ENCODE measurements around the gene ARIH1.
A peak's percentile ranks its signal among the peaks of the same experiment; 100 is the strongest.

ARIH1 gene

DNA sequence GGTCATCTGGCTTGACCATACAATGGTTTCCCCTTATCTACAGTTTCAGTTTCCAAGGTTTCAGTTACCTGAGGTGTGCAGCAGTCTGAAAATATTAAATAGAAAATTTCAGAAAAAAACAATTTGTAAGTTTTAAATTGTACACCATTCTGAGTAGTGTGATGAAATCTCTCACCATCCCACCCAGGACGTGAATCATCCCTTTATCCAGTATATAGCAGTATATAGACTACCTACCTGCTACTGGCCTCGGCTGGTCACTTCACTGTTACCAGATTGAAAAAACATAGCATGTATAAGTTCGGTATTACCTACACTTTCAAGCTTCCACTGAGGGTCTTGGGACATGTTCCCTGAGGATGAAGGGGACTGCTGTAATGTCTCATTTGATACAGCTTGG, 12.0 kb downstream of the ARIH1 start:
- DNase-seq (ENCODE audit: low read depth in 2 of 2, low spot score in 1 of 2) = no peak

- DNase-seq (ENCODE audit: low read depth in 2 of 2, low spot score in 1 of 2) = no peak
These were observed 13.1 kb downstream of the ARIH1 start for GRCh38 chr15:72487070-72487797.

DNA sequence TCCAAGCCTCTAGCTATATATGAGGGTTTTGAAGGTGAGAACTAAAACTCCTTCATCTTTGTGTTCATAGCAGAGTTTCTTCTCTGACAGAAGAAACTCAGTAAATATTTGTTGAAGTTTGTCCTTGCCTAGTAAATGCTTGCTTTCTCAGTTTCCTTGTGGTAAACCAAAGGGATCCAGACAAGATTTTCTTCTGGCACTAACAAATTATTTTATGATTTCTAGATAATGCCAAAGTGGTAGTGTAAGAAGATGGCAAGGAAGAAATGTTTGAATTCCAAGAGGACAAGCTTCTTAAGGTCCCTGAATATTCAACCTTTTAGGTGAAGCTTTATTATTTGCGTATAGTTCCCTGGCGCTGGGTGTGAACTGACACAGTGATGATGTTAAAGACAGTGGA, 14.4 kb downstream of the ARIH1 start:
- DNase-seq (ENCODE audit: low read depth in 2 of 2, low spot score in 1 of 2) = no peak

GRCh38 chr15:72489943-72490554, 15.9 kb downstream of the ARIH1 start:
- DNase-seq (ENCODE audit: low read depth in 2 of 2, low spot score in 1 of 2) = no peak

GRCh38 chr15:72491768-72492167, 17.6 kb downstream of the ARIH1 start:
- DNase-seq (ENCODE audit: low read depth in 2 of 2, low spot score in 1 of 2) = no peak

DNA sequence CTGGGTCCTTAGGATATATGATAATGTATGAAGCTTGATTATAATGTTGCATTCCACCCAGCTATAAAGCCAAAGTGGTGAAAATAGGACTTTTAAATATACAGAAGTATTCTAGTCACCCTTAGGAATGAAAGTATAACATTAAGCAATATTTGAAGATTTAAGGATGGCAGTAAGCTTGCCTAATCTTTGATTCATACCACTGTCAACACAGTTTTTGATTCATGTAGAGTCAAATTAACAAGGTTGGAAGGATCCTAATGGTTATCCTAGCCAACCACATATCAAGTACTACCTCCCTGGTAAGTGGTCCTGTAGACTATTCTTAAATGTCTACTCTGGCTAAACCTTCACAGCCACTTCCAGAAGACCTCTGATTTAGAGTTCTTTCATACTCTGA, 18.6 kb downstream of the ARIH1 start:
- no peak for DNase-seq (ENCODE audit: low read depth in 2 of 2, low spot score in 1 of 2)

DNA sequence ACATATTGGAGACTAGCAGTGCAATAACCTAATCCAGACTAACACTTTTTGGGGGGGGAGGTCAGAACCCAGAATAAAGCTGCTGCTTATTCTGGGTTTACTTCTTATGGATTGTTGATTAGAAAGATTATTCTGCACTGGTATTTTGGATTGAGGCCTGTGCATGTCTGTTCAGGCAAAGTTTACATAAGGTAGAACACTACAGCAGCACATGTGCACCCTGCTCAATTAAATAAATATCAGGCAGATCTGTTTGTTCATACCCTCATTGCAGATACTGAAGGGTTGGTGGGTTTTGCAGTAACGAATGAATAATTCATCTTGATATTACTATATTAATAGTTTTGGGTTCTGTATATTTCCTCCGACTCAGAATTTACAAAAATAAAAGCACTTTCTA, 19.1 kb downstream of the ARIH1 start:
- no peak for DNase-seq (ENCODE audit: low read depth in 2 of 2, low spot score in 1 of 2)

- DNase-seq (ENCODE audit: low read depth in 2 of 2, low spot score in 1 of 2) = no peak
These were observed 20.9 kb downstream of the ARIH1 start for GRCh38 chr15:72495007-72495406.

DNA sequence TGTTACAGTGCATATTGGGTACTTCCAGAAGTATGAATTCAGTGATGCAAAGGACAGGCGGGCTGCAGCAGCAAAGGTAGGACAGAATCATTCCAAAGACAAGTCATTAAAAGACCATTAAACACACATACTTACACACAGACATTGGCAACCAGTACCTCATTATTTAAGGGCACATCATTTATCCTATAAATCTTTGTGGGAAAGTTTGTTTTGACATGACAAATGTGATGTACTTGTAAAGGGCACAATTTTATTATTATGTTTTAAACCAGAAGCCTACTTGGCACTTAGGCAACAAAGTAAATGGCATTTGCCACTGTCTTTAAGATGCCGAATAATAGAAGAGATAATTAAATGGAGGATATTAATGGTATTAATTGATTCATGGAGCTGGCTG, 22.7 kb downstream of the ARIH1 start:
- no peak for DNase-seq (ENCODE audit: low read depth in 2 of 2, low spot score in 1 of 2)

GRCh38 chr15:72497402-72497801, 23.3 kb downstream of the ARIH1 start:
- no peak for DNase-seq (ENCODE audit: low read depth in 2 of 2, low spot score in 1 of 2)

- DNase-seq (ENCODE audit: low read depth in 2 of 2, low spot score in 1 of 2) = no peak
These were observed 28.2 kb downstream of the ARIH1 start for GRCh38 chr15:72502220-72502809.

GRCh38 chr15:72503147-72503546, 29.0 kb downstream of the ARIH1 start:
- DNase-seq (ENCODE audit: low read depth in 2 of 2, low spot score in 1 of 2) = no peak

DNA sequence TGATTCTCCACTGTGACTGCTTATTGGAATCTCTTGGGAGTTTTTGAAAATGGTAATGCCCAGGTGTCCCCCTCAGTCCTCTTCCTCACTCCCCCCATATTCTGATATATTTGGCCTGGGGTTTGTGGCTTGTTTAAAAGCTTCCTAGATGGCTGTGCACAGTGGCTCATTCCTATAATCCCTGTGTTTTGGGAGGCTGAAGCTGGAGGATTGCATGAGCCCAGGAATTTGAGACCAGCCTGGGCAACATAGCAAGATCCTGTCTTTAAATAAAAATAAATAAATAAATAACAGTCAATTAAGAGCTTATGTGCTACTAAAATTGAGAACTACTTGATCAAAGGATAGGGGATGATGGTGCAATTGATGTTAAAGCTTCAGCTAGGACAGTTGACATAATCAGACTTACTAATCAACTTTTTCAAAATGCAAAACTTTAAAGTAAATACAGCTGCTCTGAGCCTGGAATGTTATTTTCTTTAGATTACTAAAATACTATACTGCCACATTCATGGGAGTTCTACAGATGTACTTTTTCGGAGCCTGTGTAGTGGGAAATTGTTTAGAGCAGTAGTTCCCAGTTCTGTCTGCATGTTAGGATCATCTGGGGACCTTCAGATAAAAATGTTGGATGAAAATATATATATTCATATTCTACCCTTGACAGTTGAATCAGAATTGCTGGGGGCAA, 33.4 kb downstream of the ARIH1 start:
- DNase-seq (ENCODE audit: low read depth in 2 of 2, low spot score in 1 of 2) = no peak

DNA sequence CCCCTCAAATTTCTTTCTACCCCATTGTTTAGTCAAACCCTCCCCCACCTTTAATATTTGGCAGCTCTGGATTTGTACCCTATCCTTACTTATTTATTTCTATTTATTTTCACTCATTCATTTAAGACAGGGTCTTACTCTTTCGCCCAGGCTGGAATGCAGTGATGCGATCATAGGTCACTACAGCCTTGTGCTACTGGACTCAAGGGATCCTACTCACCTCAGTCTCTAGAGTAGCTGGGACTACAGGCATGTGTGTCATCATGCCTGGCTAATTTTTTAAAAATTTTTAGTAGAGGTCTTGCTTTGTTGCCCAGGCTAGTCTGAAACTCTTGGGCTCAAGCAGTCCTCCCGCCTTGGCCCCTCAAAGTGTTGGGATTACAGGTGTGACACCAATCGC, 35.4 kb downstream of the ARIH1 start:
- DNase-seq (ENCODE audit: low read depth in 2 of 2, low spot score in 1 of 2) = no peak

GRCh38 chr15:72511536-72511935, 37.4 kb downstream of the ARIH1 start:
- no peak for DNase-seq (ENCODE audit: low read depth in 2 of 2, low spot score in 1 of 2)

- DNase-seq (ENCODE audit: low read depth in 2 of 2, low spot score in 1 of 2) = no peak
These were observed 41.7 kb downstream of the ARIH1 start for GRCh38 chr15:72515591-72516389.

GRCh38 chr15:72516777-72517176, 42.6 kb downstream of the ARIH1 start:
- DNase-seq (ENCODE audit: low read depth in 2 of 2, low spot score in 1 of 2) = no peak

DNA sequence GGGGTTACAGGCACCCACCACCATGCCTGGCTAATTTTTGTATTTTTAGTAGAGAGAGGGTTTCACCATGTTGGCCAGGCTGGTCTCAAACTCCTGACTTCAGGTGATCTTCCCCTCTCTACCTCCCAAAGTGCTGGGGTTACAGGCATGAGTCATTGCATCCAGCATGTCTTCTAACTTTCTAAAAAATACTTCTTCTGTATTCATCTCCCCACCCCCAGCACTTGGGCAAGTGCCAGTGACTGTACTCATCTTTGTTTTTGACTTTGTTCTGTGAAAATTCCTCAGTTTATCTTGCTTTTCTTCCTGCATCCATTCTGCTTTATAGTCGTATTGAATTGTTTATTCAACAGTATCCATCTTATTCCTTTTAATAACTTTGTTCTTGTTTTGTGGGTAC, 47.6 kb downstream of the ARIH1 start:
- DNase-seq (ENCODE audit: low read depth in 2 of 2, low spot score in 1 of 2) = no peak

DNA sequence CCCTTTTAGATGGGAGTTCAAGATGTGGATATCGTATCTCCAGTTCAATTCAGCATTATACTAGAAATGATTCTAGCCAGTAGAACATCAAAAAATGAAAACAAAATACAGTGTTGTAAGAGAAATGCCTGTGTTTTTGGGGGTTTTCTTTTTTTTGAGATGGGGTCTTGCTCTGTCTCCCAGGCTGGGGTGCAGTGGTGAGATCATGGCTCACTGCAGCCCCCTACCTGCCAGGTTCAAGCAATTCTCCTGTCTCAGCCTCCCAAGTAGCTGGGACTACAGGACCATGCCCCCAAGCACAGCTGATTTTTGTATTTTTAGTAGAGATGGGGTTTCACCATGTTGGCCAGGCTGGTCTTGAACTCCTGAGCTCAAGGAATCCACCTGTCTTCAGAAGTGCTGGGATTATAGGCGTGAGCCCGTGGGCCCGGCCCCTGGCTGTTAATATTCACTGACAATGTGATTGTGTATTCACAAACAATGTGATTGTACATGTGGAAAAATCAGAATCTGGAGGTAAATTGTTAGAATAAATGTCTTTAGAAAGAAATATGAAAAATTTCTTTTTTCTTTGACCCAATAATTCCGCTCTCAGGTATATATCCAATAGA, 59.0 kb downstream of the ARIH1 start:
- DNase-seq (ENCODE audit: low read depth in 2 of 2, low spot score in 1 of 2) = no peak

DNA sequence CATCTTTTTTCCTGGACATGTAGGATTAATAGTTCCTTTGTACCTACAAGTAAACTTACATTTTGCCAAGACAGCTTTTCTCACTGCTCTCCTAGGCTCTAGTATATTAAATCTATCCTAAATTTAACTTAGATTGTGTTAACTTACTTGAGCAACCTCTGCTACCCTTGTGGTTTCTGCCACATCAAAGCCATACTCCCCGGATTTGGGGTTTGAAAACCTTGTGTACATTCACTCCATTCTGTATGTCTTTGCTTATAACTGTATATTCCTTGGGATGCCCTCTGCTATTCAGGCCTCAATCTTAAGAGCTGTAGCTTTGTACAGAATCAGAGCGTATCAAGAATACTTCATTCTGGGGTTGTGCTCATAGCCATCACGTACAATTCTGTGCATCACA, 60.4 kb downstream of the ARIH1 start:
- DNase-seq (ENCODE audit: low read depth in 2 of 2, low spot score in 1 of 2) = peak in 1 of 2 donors; percentile 12

GRCh38 chr15:72535911-72536310, 61.8 kb downstream of the ARIH1 start:
- DNase-seq (ENCODE audit: low read depth in 2 of 2, low spot score in 1 of 2) = no peak

Measured in stimulated activated CD8-positive, alpha-beta memory T cell treated with anti-CD3 and anti-CD28 coated beads, Interleukin-4, amount 100 ng/mL, for 1 hour (primary cell).